Peyer's patch (tissue), 4 donors: ENCODE results near the gene FSIP1. TPM values are rescaled to one million over a fixed set of nuclear protein-coding genes. Genes with fewer than 3 reads are reported as not detected.

ENCODE experiments used
- DNase-seq, 3 donors: peaks; one replicate each; pipeline ENCODE4 v3.0.0-alpha.2; 2017 to 2019
- H3K27ac ChIP-seq, 4 donors: fragments of 200-600 bp; sonication (generic); one replicate each; pipeline ENCODE4 v1.5.1; 2016 to 2019
- H3K27me3 ChIP-seq, 2 donors: fragments of 200-600 bp; sonication (generic); one replicate each; pipeline ENCODE4 v1.5.1; 2019
- H3K36me3 ChIP-seq, 3 donors: fragments of 200-600 bp; sonication (generic); one replicate each; pipeline ENCODE4 v1.5.1; 2016 to 2019
- H3K4me1 ChIP-seq, 4 donors: fragments of 200-600 bp; sonication (generic); one replicate each; pipeline ENCODE4 v1.5.1; 2016 to 2019
- H3K4me3 ChIP-seq, 4 donors: fragments of 200-600 bp; sonication (generic); 1 replicate in 3 of 4; 2 replicates in 1 of 4; pipeline ENCODE4 v1.5.1; 2016 to 2019; ENCODE audit warnings: mild to moderate bottlenecking in 1 of 4
- H3K9me3 ChIP-seq, 4 donors: fragments of 200-600 bp; sonication (generic); one replicate each; pipeline ENCODE4 v1.5.1; 2016 to 2019; ENCODE audit warnings: mild to moderate bottlenecking in 1 of 4
- CTCF ChIP-seq, 6 experiments: fragments of 450-650 bp in 4 of 6; fragments of 200-600 bp in 2 of 6; sonication (generic) in 1 of 6; IDR thresholded peaks; one replicate each; pipeline ENCODE4 v1.5.1; 2017 to 2019; ENCODE audit warnings: antibody characterized with exemption in 6 of 6, mild to moderate bottlenecking in 3 of 6, moderate library complexity in 1 of 6
- POLR2A ChIP-seq, 2 donors: fragments of 450-650 bp; IDR thresholded peaks; one replicate each; pipeline ENCODE4 v1.5.1; 2017; ENCODE audit warnings: antibody characterized with exemption in 2 of 2, mild to moderate bottlenecking in 2 of 2, moderate library complexity in 2 of 2
- total RNA-seq, 4 donors: library from RNA; depleted of rRNA; stranded (reverse); fragments of >200 nt; gene quantifications; one replicate each; pipeline ENCODE4 v1.1.0, GENCODE V29; 2016

FSIP1 gene
- total RNA-seq, 4 donors from 2014 or later, result not detected

GRCh38 chr15:39565851-39566250 is 216.8 kb downstream of the FSIP1 start:
- Histone ChIP-seq H3K36me3 (no peaks in the 10 kb centered on the region), H3K4me3 (no peak overlapping the region), H3K27ac (no peak overlapping the region), H3K4me1 (no peaks in the 10 kb centered on the region), H3K27me3 (no peaks in the 10 kb centered on the region), H3K9me3 (no peaks in the 10 kb centered on the region)
- no peak for TF ChIP-seq CTCF (IDR thresholded peaks at IDR 0.05)
- no peak for TF ChIP-seq POLR2A (IDR thresholded peaks at IDR 0.05)
- DNase-seq, result no peak

- DNase-seq, result no peak
- no peaks in the 10 kb centered on the region for H3K9me3 ChIP-seq
- no peaks in the 10 kb centered on the region for H3K4me1 ChIP-seq
- no peaks in the 10 kb centered on the region for H3K27me3 ChIP-seq
- no peak overlapping the region for H3K27ac ChIP-seq
- H3K36me3 ChIP-seq, result no peaks in the 10 kb centered on the region
- no peak overlapping the region for H3K4me3 ChIP-seq
- no peak for TF ChIP-seq POLR2A (IDR thresholded peaks at IDR 0.05)
- TF ChIP-seq CTCF (IDR thresholded peaks at IDR 0.05), result no peak
Observed at GRCh38 chr15:39564972-39565665, 217.5 kb downstream of the FSIP1 start.

GRCh38 chr15:39558421-39558820 is 224.2 kb downstream of the FSIP1 start:
- Histone ChIP-seq H3K27me3 (no peaks in the 10 kb centered on the region), H3K4me1 (no peaks in the 10 kb centered on the region), H3K27ac (no peak overlapping the region), H3K4me3 (no peak overlapping the region), H3K9me3 (no peaks in the 10 kb centered on the region), H3K36me3 (no peaks in the 10 kb centered on the region)
- TF ChIP-seq POLR2A (IDR thresholded peaks at IDR 0.05) (no peak), CTCF (IDR thresholded peaks at IDR 0.05) (no peak)
- no peak for DNase-seq

GRCh38 chr15:39556461-39556860 is 226.2 kb downstream of the FSIP1 start:
- no peaks in the 10 kb centered on the region for H3K36me3 ChIP-seq
- H3K27ac ChIP-seq, result no peak overlapping the region
- H3K27me3 ChIP-seq, result no peaks in the 10 kb centered on the region
- no peak for DNase-seq
- TF ChIP-seq CTCF (IDR thresholded peaks at IDR 0.05), result no peak
- TF ChIP-seq POLR2A (IDR thresholded peaks at IDR 0.05), result no peak
- no peak overlapping the region for H3K4me3 ChIP-seq
- no peaks in the 10 kb centered on the region for H3K4me1 ChIP-seq
- no peaks in the 10 kb centered on the region for H3K9me3 ChIP-seq

- DNase-seq, result no peak
- Histone ChIP-seq H3K27ac (no peak overlapping the region), H3K27me3 (no peaks in the 10 kb centered on the region), H3K4me3 (no peak overlapping the region), H3K9me3 (no peaks in the 10 kb centered on the region), H3K36me3 (no peaks in the 10 kb centered on the region), H3K4me1 (no peaks in the 10 kb centered on the region)
- TF ChIP-seq POLR2A (IDR thresholded peaks at IDR 0.05) (no peak), CTCF (IDR thresholded peaks at IDR 0.05) (no peak)
Observed at GRCh38 chr15:39555885-39556284, 226.8 kb downstream of the FSIP1 start.
